HUES48 (cell line): ENCODE data around the gene OR13J1.

Experiments
- H3K27ac ChIP-seq: one replicate; pipeline ENCODE4 v1.7.0; 2013; ENCODE audit warnings: low read depth, low read length, inconsistent platforms
- H3K27me3 ChIP-seq: 2 replicates; pipeline ENCODE4 v1.6.1; 2013; ENCODE audit warnings: mild to moderate bottlenecking, low read length; ENCODE audit not compliant: control insufficient read depth, insufficient read depth
- H3K36me3 ChIP-seq: 2 replicates; pipeline ENCODE4 v1.6.1; 2013; ENCODE audit warnings: low read length; ENCODE audit not compliant: control insufficient read depth, insufficient read depth
- H3K4me1 ChIP-seq: 2 replicates; pipeline ENCODE4 v1.6.1; 2013; ENCODE audit warnings: mild to moderate bottlenecking, low read length; ENCODE audit not compliant: control insufficient read depth, insufficient read depth
- H3K4me3 ChIP-seq: 2 replicates; pipeline ENCODE4 v1.5.1; 2013; ENCODE audit warnings: mild to moderate bottlenecking, low read depth, low read length
- H3K9ac ChIP-seq: 2 replicates; pipeline ENCODE4 v1.6.1; 2013; ENCODE audit warnings: mild to moderate bottlenecking, low read depth, low read length, moderate library complexity
- H3K9me3 ChIP-seq: 2 replicates; pipeline ENCODE4 v1.6.1; 2013; ENCODE audit warnings: low read length; ENCODE audit not compliant: control insufficient read depth, insufficient read depth

The OR13J1 gene

DNA sequence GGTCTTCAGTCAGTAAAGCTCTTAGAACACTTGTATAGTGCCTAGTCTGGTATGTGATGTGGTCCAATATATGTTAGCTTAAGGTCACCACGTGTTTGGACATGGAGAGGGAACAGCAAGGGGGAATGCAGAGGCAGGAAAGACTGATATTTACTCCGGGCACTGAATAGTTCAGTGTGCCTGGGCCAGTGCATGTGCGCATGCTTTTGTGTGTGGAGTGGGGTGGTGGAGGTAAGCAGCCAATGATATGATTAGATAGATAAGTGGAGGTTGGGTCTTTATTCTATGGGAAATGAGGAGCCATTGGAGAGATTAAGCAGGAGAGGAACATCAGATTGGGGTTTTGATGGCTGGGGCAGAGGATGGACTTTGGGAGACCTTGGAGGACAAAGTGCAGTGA is 14.0 kb downstream of the OR13J1 start:
- no peaks in the 10 kb centered on the region for H3K9me3 ChIP-seq
- H3K27ac ChIP-seq = no peak overlapping the region
- H3K36me3 ChIP-seq = 0 out of 2 replicates have a peak, but pooled peaks cover 6% of the 10 kb centered on the region
- no peaks in the 10 kb centered on the region for H3K27me3 ChIP-seq
- H3K4me1 ChIP-seq = no peaks in the 10 kb centered on the region
- no peak overlapping the region for H3K4me3 ChIP-seq
- no peak overlapping the region for H3K9ac ChIP-seq

DNA sequence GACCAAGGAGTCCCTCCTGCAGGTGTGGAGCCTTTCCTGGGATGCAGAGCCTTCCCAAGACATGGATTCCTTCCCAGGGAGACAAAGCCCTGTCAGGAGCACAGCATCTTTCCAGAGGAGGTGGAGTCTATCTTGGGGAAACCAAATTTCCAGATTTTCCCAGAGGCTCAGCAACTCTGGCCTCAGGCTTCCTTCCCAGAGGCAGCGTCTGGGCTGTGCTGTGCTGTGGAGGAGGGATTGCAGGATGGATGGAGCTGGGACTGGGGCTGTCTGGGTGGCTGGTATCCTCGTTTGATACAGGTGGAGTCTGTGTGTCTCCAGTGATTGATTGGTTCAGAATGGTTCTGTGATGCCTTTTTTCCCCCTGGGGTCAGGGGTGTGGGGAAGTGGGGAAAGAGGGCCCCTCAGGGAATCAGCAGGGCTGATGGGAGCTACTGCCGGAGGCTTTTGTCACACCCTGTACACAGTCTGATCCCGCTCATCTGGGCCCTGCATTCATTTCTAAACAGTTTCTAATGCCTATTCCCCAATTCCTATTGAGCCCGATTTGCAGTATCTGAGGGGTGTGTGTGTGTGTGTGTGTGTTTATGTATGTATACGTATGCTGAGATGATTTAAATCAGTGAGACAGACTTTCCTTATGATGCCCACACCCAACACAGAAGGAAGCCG is 16.0 kb downstream of the OR13J1 start:
- H3K9me3 ChIP-seq = no peaks in the 10 kb centered on the region
- H3K9ac ChIP-seq = no peak overlapping the region
- H3K27me3 ChIP-seq = no peaks in the 10 kb centered on the region
- 0 out of 2 replicates have a peak, but pooled peaks cover 6% of the 10 kb centered on the region for H3K36me3 ChIP-seq
- H3K4me1 ChIP-seq = no peaks in the 10 kb centered on the region
- H3K4me3 ChIP-seq = no peak overlapping the region
- no peak overlapping the region for H3K27ac ChIP-seq

DNA sequence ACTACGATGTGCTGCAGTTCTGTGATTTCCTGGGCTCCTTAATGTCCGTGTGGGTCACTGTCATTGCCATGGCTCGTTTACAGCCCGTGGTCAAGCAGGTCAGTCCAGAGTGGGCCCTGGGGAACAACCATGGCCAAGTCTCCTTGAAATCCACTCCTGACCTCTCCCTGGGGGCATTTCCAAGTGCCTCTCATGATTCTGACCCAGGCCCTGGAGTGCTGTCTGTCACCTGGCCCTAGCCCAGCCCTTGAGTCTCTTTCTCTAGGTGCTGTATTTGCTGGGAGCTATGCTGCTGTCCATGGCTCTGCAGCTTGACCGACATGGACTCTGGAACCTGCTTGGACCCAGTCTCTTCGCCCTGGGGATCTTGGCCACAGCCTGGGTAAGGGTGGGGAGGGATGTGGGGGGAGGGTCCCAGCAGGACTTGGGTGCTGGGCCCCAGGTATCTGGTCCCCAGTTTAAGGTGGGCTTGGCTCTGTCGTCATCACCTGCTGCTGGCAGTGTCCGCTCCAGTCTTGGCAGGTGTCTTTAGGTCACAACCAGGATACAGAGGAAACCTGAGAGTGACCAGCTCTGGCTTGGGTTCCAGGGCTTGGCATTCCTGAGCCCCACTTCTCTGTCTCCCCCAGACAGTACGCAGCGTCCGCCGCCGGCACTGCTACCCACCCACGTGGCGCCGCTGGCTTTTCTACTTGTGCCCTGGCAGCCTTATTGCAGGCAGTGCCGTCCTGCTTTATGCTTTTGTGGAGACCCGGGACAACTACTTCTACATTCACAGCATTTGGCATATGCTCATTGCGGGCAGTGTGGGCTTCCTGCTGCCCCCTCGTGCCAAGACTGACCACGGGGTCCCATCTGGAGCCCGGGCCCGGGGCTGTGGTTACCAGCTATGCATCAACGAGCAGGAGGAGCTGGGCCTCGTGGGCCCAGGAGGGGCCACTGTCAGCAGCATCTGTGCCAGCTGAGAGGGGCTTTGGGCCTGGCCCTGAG is 17.0 kb downstream of the OR13J1 start:
- Histone ChIP-seq H3K9me3 (no peaks in the 10 kb centered on the region), H3K27ac (no peak overlapping the region), H3K4me3 (no peak overlapping the region), H3K9ac (no peak overlapping the region), H3K27me3 (no peaks in the 10 kb centered on the region), H3K36me3 (0 out of 2 replicates have a peak, but pooled peaks cover 6% of the 10 kb centered on the region), H3K4me1 (no peaks in the 10 kb centered on the region)

GRCh38 chr9:35852267-35852815 is 17.9 kb downstream of the OR13J1 start:
- peaks cover 1% of the 10 kb centered on the region; the same call in 1 of the 2 replicates for H3K27me3 ChIP-seq
- no peaks in the 10 kb centered on the region for H3K9me3 ChIP-seq
- peaks cover 11% of the 10 kb centered on the region; the same call in 1 of the 2 replicates for H3K36me3 ChIP-seq
- H3K9ac ChIP-seq = no peak overlapping the region
- H3K4me1 ChIP-seq = no peaks in the 10 kb centered on the region
- no peak overlapping the region for H3K4me3 ChIP-seq
- no peak overlapping the region for H3K27ac ChIP-seq

DNA sequence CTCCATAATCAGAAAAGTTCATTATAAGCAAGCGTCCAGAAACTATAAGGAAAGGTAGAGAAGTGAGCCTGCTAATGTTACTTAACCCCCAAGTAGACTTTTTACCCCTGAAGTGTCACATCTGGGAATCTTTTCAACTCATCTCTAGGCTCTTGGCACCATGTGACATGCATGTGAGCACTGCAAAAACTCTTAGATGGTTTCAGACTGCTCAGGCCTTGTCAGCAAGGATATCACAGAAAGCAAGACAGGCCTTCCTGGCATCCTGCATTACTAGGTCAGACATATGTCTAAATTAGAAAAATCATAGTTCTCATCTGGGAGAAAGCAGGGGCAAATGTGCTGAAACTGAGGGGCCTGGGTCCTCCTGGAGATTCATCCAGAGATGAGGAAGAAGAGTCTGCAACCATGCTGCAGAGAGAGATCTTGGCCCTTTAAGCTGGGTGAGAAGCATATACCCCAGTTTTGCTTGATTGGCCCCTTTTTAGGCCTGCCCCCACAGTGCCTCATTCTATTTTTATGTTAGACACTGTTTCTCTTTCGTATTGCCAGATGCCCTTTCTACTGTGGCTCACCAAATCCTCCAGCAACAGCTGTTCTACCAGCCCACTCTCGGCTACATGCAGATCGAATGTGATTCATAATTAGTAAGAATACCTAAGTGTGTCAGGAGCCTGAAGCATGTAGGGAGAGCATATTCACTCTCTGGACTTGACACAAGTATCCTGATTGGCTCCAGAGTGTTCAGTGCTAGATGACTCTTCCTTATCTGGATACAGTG is 22.2 kb downstream of the OR13J1 start:
- no peaks in the 10 kb centered on the region for H3K9me3 ChIP-seq
- peaks cover 12% of the 10 kb centered on the region for H3K27me3 ChIP-seq
- H3K4me1 ChIP-seq = peaks cover 24% of the 10 kb centered on the region
- no peak overlapping the region for H3K4me3 ChIP-seq
- no peak overlapping the region for H3K27ac ChIP-seq
- H3K9ac ChIP-seq = no peak overlapping the region
- peaks cover 6% of the 10 kb centered on the region; the same call in 1 of the 2 replicates for H3K36me3 ChIP-seq

- Histone ChIP-seq H3K4me3 (peak overlapping the region; percentile 73), H3K36me3 (peaks cover 5% of the 10 kb centered on the region; the same call in 1 of the 2 replicates), H3K9me3 (no peaks in the 10 kb centered on the region), H3K27ac (peak overlapping the region; percentile 23), H3K9ac (peak overlapping the region; percentile 10), H3K27me3 (peaks cover 12% of the 10 kb centered on the region), H3K4me1 (peaks cover 24% of the 10 kb centered on the region)
These were observed 24.1 kb downstream of the OR13J1 start for GRCh38 chr9:35845824-35846771.

DNA sequence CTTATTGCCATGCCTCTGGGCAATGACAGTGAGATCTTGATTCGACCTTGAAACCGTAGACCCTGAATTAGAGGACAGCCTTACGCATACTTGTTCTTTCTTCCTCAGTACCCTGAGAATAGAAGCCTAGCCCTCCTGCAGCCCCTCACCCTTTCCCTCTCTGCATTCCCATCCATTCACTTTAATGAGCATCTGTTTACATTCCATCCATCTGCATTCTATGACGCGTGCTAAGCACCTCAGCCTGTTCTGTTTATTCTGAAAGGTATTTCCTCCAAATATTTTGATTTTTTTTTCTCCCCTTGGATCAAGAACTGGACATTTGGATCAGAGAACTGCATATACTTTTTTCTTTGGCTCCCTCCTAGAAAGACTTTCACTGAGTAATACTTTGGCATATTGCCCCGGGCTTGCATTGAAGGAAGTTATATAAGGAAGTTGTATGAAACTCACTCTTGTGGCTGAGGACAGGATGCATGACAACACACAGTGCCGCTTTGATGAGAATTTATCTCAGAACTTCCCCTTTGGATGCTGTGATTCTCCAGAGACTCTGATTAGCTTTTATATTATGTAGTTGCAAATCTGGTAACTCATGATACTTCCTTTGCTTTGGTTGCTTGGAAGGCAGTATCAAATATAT is 25.5 kb downstream of the OR13J1 start:
- Histone ChIP-seq H3K27ac (peak overlapping the region; percentile 67), H3K9me3 (no peaks in the 10 kb centered on the region), H3K4me3 (peak overlapping the region; percentile 73), H3K9ac (no peak overlapping the region), H3K27me3 (peaks cover 12% of the 10 kb centered on the region), H3K36me3 (peaks cover 5% of the 10 kb centered on the region; the same call in 1 of the 2 replicates), H3K4me1 (peaks cover 24% of the 10 kb centered on the region)

DNA sequence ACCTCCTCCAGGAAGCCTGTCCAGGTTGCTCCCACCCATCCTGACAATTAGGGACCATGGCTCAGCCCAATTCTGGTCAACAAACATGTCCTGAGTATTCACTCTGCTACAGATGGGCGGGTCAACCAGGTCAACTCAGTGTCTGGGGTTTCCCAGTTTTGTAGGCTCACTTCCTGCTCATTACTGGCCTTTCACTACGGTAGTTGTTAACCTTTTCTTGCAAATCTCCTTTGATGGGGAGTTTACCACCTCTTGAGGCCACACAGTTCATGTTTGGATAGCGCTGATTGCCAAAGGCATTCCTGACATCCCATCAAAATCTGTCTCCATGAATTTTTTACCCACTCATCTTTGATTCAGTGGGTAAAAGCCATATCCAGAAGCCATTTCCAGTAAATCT is 27.4 kb downstream of the OR13J1 start:
- Histone ChIP-seq H3K9me3 (no peaks in the 10 kb centered on the region), H3K4me1 (peaks cover 24% of the 10 kb centered on the region), H3K27ac (no peak overlapping the region), H3K4me3 (no peak overlapping the region), H3K9ac (no peak overlapping the region), H3K36me3 (peaks cover 5% of the 10 kb centered on the region; the same call in 1 of the 2 replicates), H3K27me3 (peaks cover 12% of the 10 kb centered on the region)

DNA sequence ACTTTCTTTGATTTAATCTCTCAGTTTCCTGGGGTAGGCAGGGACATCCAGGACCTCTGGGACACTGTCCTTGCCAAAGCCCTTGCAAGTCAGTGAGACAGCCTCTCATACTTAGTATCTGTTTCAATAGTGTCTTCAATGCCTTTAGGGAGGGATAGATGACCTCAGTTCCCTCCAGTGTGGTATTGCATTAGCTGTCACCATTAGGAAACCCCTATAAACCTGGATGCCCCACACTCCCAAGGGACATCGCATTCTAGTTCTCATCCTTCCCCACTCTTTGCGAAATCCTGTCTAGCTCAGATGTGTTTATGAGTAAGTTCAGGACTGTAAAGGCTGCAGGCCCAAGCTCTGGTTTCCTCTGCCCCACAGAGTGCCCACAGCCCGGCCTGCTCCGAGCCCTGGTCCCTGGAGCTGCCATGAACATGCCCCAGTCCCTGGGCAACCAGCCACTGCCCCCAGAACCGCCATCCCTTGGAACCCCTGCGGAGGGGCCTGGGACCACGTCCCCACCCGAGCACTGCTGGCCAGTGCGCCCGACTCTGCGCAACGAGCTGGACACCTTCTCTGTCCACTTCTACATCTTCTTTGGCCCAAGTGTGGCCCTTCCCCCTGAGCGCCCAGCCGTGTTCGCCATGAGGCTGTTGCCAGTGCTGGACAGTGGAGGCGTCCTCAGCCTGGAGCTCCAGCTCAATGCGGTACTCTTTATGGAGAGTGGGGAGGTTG is 28.0 kb downstream of the OR13J1 start:
- H3K9me3 ChIP-seq = no peaks in the 10 kb centered on the region
- H3K4me1 ChIP-seq = peaks cover 24% of the 10 kb centered on the region
- H3K9ac ChIP-seq = no peak overlapping the region
- H3K4me3 ChIP-seq = no peak overlapping the region
- H3K36me3 ChIP-seq = no peaks in the 10 kb centered on the region
- peaks cover 9% of the 10 kb centered on the region for H3K27me3 ChIP-seq
- no peak overlapping the region for H3K27ac ChIP-seq
